ENCODE data around the gene NOS1.

DNA sequence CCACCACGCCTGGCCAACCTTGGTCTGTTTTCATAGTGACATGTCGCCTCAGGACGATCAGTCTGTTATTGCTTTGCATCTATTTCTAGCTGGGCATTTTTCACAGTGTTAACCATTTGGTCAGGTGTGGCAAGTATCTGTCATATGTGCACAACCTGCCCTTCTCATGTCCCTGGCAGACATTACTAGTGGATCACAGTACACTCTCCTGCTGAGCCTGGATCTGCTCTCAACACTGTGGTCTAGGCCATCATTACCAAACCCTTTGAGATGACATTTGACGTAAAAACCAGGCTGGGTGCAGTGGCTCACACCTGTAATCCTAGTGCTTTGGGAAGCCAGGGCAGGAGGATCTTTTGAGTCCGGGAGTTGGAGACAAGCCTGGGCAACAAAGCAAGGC is 29.4 kb upstream of the NOS1 start:
- TF ChIP-seq, protein P1, sequence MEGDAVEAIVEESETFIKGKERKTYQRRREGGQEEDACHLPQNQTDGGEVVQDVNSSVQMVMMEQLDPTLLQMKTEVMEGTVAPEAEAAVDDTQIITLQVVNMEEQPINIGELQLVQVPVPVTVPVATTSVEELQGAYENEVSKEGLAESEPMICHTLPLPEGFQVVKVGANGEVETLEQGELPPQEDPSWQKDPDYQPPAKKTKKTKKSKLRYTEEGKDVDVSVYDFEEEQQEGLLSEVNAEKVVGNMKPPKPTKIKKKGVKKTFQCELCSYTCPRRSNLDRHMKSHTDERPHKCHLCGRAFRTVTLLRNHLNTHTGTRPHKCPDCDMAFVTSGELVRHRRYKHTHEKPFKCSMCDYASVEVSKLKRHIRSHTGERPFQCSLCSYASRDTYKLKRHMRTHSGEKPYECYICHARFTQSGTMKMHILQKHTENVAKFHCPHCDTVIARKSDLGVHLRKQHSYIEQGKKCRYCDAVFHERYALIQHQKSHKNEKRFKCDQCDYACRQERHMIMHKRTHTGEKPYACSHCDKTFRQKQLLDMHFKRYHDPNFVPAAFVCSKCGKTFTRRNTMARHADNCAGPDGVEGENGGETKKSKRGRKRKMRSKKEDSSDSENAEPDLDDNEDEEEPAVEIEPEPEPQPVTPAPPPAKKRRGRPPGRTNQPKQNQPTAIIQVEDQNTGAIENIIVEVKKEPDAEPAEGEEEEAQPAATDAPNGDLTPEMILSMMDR (IDR thresholded peaks at IDR 0.05) = no peak
- TF ChIP-seq EP300 (IDR thresholded peaks at IDR 0.05) (no peak), POLR2A (IDR thresholded peaks at IDR 0.05) (no peak)

All from suprapubic skin (tissue), 3 donors.